HFF-Myc (cell line): Measurements from ENCODE around the gene MXD3.

Experiments used
- DNase-seq: peaks from one replicate; pipeline ENCODE4 v3.0.0-alpha.2; 2011; ENCODE audit warnings: low read depth; ENCODE audit errors: extremely low read depth
- H3K4me3 ChIP-seq: replicated peaks from 2 replicates; pipeline ENCODE4 v1.5.1; 2011; ENCODE audit warnings: low read depth, mild to moderate bottlenecking, control low read depth, low read length
- TF ChIP-seq, protein P1 (sequence below): IDR thresholded peaks from 2 replicates; pipeline ENCODE4 v1.5.1; 2012; ENCODE audit warnings: mild to moderate bottlenecking, low read depth, low read length, control low read depth; ENCODE audit errors: missing control alignments

The MXD3 gene

DNA sequence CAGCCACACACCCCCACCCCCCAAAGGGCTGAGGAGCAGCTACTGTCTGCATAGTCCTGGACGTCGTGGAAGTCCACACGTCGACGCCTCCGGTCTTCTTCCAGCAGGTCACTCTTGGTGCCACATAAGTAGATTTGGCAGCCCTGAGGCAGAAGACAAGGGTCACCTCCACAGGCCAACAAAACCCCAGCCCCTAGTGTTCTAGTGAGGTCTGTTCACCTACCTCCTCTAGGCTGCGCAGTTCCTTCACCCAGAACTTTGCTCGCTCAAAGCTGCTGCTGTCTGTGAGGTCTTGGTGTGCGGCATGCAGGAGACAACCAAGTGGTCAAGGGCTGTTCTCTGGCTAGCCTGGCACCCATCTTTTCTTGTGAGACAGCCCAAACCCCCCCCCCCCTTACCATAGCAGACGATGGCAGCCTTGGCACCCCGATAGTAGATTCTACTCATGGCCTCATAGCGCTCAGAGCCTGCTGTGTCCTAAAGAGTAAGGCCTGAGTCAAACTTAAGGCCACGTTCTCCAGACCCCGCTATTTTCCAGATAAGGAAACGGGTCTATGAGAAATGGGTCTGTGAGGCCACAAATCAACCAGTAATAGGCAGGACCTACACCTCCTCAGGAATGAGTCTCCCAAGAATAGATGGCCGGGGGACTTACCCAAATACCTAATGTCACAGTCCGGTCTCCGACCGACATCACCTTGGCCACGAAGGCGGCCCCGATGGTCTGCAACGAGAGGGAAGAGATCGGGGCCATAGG is 9.2 kb downstream of the MXD3 start:
- no peak for DNase-seq
- TF ChIP-seq, protein P1, sequence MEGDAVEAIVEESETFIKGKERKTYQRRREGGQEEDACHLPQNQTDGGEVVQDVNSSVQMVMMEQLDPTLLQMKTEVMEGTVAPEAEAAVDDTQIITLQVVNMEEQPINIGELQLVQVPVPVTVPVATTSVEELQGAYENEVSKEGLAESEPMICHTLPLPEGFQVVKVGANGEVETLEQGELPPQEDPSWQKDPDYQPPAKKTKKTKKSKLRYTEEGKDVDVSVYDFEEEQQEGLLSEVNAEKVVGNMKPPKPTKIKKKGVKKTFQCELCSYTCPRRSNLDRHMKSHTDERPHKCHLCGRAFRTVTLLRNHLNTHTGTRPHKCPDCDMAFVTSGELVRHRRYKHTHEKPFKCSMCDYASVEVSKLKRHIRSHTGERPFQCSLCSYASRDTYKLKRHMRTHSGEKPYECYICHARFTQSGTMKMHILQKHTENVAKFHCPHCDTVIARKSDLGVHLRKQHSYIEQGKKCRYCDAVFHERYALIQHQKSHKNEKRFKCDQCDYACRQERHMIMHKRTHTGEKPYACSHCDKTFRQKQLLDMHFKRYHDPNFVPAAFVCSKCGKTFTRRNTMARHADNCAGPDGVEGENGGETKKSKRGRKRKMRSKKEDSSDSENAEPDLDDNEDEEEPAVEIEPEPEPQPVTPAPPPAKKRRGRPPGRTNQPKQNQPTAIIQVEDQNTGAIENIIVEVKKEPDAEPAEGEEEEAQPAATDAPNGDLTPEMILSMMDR, result peak; percentile 5
- peak overlapping the region; percentile 78 for H3K4me3 ChIP-seq

DNA sequence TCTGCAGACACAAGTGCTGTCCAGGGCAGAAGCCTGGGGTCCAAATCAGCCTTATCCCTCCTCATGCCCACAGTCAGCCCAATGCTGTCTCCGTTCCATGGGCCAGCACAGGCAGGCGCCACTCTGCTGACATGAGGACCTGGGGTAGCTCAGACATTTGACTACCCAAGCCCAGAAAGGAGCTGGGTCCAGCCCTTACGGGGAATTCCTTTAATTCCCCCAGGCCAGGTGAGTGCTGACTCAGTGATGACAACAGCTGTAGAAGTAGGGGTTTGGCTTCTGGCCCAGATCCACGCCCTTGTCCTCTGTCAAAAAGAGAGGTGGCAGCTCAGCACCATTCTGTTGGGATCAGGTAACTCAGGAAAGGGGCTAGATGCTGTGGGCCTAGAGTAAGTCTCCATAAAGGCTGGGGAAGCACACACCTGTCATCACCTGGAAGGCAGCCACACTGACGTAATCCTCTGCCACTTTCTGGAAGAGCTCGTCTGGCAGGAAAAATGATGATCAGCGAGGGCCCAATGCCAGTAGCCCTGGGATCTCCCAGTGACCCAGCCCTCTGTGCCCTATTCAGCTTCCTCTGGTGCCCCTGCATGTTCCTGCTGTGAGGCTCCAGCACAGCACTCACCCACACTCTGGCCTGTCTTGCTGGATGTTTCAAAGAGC is 10.1 kb downstream of the MXD3 start:
- H3K4me3 ChIP-seq, result peak overlapping the region; percentile 78; the same call in 1 of the 2 replicates
- TF ChIP-seq, protein P1, result no peak
- DNase-seq, result no peak

DNA sequence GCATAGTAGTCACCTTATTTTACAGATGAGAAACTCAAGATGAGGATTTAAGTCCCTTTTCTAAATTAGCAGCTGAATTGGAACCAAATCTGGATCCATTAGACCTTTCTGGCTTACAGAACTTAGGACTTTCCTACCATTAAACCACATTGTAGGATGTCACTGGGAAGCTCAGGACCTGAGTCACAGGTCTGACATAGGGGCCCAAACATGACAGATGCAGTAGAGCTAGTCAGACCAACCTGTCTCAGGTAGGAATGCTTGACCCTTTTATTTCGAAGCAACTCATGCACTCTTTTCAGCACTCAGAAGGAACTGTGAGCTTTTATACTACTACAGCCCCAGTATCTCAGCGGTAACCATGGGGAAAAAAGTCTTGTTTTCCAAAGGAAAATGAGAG is 10.7 kb downstream of the MXD3 start:
- TF ChIP-seq, protein P1, result no peak
- H3K4me3 ChIP-seq, result no peak overlapping the region
- DNase-seq, result no peak

DNA sequence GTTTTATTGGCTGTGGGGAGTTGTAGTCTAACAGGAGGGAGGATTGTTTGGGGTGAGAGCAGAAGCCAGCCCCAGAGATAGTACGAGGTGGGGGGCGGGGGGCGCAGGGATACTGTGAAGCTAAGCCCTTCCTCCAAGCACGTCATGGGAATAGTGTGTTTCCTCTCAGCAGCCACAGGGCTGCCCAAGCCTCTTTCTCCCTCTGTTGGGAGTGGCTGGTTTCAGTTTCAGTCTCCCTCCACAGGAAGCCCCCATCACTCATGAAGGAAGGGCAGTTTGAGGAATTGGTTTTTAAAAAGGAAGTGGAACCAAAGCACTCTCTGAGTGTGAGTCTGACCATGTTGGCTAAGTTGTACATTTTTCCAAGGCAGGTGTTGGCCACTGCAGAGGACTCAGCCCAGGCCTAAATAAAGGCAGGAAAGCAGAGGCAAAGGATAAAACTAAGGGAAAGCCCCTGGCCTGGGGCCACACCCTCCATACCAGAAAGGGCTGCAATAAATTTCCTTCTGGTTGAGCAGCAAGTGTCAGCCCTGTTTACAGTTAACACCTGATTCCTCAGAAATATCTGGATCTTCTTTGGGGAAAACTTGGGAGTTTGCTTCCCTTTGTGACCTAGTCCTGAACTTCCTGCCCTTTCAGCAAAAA is 11.3 kb downstream of the MXD3 start:
- no peak overlapping the region for H3K4me3 ChIP-seq
- TF ChIP-seq, protein P1, result peak; percentile 35
- DNase-seq, result peak; percentile 44

DNA sequence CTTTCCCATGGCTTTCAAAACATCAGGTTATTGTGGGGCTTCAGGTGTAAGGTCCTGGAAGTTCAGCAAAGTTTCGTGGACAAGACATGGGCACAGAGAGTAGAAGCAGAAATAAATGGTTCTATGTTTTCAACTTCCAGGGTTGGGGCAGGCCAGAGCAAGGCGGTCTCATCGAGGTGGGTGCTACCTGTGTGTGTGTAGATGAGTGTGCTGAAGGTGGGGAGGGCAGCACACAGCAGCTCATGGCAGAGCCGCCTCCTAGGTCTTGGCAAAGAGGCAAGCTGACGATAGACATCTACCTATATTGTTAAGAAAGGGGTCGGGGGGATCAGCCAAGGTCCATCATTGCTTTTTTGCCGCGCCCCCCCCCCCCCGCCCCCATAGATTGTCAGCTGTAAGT is 12.0 kb downstream of the MXD3 start:
- TF ChIP-seq, protein P1, result no peak
- DNase-seq, result no peak
- no peak overlapping the region for H3K4me3 ChIP-seq

DNA sequence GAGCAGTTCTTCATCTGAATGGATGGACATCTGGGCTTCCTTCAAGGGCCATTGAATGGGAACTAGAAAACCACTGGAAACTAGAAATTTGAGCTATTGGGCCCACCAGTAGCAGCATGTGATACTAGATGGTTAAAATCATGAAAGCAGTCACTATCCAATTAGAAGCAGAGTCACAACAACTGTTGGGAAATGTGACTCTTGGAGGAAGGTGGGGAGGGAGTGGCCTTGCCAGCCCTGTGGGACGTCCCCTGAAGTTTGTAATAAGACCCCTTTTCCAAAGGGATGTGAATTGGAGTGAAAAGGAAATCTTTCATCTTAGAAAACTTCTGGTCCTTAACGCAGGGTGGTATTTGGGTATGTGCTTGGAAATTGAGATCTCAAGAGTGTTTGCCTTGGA is 13.8 kb downstream of the MXD3 start:
- TF ChIP-seq, protein P1, result no peak
- H3K4me3 ChIP-seq, result no peak overlapping the region
- DNase-seq, result no peak
